ENCODE data around the gene TSTD1.
"Not testable (repeated sequence)": the region's sequence is repeated elsewhere in the genome, so short reads cannot be mapped to it uniquely, and the experiment has no call there.

Gene TSTD1

DNA sequence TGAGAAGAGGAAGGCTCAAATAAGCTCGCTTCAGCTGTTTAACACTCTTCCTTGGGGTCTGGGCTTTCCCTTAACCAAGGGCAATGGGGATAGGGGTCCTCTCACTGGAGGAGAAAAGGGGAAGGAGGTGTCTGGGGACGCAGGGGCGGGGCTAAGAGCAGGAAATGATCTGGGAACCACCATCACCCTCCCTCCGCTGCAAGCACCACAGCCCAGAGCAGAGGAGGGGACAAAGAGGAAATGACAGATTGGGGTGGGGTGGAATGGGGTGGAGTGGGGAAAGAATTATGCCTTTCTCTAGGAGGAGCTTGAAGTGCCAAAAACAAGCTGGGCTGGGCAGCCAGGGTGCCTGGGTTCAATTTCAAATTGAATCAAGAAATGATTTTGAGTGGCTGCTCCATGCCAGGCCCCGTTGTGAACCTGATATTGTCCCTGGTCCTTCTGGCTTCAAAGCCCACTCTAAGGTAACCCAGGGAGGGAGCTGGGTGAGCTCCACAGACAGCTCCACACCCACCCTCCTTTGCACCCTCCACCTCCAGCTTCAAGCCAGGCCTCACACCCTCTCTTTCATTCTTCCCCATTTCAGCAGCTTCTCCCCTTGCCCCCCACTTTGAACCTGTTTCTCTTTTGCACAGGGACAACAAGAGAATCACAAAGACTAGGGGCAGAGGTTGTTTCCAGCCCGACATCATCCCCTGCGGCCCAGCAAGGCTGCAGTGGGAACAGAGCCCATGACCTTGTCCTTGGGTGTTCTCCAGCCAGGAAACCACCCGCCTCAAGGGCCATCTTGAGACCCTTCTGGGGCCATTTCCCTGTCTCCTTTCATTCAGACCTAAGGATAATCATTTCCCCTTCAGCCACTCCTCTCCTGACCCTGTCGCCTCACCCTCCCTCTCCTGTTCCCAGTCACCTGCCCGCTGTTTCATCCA lies 29.8 kb upstream of the TSTD1 start:
- DNase-seq, result peak; percentile 93

DNA sequence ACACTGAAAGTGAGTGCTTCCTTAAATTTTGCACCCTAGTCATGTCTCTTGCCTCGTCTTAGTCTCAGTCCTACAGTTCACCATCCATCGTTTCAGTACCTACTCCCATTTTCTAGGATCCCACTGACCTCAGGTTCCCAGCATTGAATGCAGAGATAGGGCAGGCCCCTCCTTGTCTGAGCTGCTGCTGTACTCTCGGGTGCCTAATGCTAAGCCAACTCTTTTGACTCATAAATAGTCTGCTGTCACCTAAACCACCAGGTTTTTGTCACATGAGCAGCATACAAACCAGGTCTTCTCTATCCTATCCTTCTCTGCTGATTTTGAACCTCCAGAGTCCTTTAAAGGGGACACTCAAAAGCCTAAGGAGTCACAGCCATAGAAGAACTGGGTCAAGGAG lies 27.9 kb upstream of the TSTD1 start:
- no peak for DNase-seq

DNA sequence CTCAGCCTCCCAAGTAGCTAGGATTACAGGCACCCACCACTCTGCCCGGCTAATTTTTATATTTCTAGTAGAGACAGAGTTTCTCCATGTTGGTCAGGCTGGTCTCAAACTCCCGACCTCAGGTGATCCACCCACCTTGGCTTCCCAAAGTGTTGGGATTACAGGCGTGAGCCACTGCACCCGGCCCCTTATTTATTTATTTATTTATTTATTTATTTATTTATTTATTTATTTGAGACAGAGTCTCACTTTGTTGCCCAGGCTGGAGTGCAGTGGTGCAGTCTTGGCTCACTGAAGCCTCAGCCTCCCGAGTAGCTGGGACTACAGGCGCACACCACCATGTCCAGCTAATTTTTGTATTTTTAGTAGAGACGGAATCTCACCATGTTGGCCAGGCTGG lies 26.9 kb upstream of the TSTD1 start:
- DNase-seq, result not testable (repeated sequence)

DNA sequence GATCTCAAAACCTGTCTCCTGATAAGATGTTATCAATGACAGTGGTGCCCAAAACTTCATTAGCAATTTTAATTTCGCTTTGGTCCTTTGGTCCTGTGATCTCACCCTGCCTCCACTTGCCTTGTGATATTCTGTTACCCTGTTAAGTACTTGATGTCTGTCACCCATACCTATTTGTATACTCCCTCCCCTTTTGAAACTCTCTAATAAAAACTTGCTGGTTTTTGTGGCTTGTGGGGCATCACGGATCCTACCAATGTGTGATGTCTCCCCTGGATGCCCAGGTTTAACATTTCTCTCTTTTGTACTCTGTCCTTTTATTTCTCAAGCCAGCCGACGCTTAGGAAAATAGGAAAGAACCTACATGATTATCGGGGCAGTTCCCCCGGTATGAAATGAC lies 25.2 kb upstream of the TSTD1 start:
- DNase-seq, result not testable (repeated sequence)

DNA sequence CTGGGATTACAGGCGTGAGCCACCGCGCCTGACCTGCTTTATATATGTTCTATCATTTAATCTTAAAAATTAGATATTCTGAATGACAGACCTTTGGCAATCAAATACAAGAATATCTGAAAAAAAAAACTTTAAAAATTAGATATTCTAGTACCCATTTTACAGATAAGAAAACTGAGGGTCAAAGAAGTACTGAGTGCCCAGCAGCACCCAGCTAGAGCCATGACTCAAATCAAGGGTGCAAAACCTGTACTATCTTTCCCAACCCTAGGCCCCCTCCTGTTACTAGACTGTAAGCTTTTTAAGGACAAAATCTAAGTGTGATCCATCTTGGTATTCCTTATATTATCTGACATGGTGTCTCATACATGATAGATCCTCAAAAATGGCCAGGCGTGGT lies 22.7 kb upstream of the TSTD1 start:
- no peak for DNase-seq

DNA sequence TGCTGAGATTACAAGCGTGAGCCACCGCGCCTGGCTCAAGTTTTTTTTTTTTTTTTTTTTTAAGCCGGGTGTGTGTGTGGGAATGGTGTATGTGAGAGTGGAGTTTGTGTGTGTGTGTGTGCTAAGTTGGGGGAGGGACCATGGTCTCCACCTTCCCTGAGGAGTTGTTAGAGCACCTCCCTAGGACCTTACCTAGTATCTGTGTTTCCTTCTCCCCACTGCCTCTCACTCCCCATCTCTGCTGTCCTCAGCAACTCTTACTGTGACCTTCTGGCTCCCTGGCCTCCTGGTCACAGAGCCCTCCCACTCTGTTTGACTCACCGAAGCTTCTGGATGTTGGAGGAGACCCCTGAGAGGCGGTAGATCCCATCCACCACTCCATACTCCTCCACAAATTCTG lies 20.5 kb upstream of the TSTD1 start:
- no peak for DNase-seq

DNA sequence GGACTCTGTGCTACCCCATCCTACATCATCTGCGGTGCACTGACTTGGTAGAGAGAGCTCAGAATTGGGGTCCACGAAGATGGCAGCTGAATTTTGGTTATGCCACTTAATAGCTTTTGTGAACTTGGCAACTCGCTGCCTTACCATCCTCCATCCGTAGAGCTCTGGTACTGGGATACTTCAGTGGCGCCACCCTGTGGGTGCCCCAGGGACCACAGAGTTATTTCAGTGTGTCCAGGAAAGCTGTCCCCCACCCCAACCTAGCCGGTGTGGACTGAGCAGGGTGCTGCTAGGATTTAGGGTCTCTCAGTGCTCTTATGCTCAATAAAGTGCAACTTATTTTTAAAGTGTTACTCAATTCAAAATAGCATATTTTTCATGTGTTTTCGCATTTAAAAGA lies 16.0 kb upstream of the TSTD1 start:
- DNase-seq, result no peak

DNA sequence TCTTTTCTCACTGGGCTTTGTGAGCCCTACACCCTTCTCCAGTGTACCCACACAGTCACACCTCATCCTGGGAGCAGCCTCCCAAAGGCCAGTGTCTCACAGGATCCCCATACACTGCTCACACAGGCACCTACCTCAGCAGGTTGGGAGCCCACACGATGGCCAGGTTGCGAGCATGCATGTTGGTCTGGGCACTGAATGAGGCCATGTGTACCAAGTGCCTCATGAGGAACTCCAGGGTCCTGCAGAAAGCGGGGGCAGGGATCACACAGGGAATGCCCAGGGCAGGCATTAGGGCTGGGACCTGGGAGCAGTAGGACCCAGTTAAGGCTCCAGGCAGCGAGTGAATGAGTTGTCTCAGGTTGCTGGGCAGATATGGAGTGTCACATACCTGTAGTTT lies 15.5 kb upstream of the TSTD1 start:
- DNase-seq, result no peak

DNA sequence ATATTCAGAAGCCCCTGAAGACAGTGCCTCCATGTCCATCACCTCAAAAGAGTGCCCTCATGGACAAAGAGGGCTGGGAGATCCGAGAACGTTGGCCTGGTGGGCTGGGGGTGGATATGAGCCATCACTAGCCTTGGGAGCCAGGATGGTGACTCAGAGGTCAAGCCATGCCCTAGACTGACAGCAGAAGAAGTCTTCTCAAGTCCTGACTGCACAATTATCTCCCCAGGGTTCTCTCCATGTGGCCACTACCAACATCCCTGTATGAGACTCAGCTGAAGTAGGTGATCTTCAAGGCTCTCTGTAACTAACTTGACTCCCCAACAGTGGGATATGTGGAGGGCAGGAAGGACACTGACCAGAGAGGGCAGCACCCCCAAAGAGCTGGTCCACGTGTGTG lies 14.1 kb upstream of the TSTD1 start:
- no peak for DNase-seq

DNA sequence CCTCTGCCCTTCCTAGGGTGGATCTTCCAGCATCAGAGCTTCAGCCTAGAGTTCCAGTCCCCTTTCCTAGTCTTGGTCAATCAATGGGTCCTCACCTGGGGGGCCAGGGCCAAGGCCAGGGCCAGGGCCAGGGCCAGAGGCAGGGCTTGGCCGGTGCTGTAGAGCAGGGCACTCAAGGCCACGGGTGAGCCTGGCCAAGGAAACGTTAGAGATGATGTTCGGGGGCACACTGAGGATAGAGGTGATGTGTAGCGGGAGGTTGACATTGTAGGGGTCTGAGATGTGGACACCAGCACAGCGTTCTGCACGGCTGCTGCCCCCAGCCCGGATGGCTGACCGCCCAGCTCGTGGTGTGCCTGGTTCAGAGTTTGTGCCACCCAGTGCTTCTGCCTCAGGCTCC lies 12.5 kb upstream of the TSTD1 start:
- no peak for DNase-seq

DNA sequence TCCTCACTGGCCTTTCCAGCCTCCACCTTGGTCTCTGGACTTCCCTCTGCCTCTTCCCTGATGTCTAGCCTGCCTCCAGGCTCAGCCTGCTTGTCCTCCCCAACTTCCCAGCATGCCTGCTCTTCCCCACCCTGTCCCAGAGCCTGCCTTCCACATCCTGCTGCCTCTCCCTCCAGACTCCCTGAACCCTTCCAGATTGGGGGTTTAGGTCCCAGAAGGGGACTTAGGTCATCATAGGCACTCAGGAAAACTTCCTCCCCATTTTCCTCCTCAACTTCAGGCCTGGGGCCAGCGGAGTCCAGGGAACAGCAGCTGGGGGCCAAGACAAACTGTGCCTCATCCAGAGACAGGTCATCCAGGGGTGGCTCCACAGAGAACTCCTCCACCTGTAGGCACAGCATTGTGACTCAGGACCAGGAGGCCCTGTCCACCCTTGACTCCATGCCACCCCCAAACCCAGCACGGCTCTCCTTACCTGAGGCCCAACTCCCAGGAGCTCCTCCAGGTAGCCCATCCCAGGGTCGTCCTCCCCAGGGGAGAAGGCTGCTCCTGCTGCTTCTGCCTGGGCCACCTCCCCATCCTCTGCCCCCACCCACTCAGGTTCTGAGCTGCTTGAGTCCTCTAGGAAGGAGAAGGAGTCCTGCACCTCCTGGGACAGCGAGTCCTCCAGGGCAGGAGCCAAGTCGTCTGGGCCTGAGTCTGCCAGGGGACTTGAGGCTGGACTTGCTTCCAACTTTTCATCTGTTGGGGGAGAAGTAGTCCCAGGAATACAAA lies 10.4 kb upstream of the TSTD1 start:
- DNase-seq, result no peak

DNA sequence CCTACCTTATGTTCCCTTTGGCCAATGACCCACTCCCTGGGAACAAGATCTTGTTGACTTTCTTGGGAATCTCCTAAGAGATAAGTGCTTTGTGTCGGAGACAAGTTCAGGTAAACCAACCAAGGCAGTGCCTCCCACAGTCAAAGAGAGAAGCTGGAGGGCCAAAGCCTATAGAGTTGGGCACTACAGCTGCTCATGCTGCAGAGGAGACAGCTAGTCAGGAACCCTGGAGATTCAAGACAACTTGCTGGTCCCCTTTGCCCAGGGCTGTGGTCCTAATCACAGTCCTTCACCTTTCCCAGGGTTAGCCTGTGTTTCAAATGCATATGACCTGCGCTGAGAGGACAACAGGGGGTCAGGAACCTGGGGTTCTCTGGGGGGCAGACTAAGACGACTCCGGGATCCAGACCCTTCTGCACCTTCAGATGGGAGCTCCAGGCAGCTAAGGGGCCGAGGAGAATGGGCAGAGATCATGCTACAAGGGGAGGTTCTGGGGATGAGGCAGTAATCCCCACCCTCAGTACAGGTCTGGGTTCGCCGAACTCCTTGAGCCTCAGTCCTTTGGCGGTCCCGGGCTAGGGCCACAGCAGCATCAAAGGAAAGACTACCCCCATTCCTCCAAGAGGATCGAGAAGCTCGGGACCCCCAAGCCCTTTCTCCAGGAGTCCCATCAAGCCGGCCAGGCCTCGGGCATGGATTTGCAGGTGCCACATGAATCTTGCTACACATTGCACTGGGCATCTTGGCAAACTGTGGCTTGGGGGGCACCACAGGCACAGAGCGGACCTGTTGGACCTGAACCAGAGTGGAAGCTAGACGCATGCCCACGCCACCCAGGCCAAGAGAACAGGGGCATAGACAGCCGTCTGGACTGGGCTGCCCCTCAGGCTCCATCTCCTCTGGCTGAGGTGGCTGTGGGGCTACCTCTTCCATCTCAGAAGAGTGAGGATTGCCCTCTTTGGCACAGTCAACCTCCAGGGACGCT lies 9.0 kb upstream of the TSTD1 start:
- DNase-seq, result no peak

DNA sequence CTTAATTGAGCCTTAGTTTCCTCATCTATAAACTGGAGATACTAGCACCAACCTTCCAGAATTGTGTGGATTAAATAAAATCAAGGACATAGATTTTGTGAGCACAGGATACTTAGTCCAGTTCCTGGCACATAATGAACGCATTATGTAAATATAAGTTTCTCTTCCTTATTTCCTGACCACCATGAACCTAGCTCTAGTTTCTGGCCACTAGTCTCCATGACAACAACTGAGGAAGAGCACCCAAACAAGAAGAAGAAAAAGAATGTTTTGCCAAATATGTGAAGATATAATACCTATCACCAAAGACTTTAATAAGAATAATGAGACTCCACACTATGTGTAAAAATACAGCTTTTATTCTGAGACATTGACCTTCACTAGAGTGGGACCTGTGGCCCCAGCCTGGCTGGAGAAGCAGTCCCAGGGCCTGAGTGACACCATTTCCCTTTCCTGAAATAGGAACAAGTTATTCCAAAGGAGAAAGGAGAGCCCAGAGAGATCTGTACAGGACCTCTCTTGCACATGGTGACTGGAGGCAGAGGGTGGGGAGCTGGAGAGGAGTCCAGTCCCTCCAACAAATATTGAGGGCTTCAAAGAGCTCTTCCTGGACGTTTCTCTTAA lies 8.0 kb upstream of the TSTD1 start:
- DNase-seq, result no peak

DNA sequence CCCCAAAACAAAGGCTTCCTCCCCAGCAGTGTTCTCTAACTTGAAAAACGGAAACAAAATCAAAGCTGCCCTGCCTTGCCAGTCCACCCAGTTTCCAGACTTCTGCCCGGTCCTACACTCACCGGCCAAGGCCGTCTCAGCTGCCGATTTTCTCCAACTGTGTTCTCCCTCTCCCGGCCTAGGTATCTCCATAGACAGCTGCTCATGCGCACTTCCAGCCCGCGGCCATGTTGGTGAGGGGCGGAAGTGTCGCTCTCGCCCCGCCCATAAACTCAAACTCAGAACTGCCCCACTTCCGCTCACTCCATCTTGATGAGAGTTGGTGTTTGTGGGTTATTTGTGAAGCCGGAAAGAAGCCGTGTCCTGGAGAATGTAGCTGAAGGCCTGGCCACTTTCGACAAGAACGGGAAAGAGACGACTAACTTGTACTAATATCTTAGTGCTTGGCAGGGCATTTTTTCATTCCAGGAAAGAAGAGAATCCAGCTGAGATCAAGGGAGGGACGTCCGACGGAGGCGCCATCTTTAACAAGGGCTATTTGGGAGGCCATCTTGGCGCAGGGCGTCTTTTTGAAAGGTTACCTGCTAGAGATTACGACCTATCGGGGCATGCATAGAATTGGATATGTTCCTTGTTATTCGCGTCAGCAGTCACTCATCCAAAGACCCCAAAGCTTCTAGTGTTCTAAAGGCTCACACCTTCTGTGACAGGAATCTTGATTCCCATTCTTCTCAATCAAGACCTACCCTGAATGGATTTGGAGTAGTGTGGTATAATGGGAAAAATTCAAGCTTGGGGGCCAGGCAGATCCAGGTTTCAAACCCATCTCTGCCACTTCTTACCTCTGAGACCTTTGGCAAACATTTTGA lies 7.2 kb upstream of the TSTD1 start, which contains the start of gene USF1:
Gene USF1, minus strand, starts transcription at position 242 of the 869 bp plus-strand sequence. CDS start 2,702 bp downstream, outside the sequence.
- DNase-seq, result peak; percentile 92

DNA sequence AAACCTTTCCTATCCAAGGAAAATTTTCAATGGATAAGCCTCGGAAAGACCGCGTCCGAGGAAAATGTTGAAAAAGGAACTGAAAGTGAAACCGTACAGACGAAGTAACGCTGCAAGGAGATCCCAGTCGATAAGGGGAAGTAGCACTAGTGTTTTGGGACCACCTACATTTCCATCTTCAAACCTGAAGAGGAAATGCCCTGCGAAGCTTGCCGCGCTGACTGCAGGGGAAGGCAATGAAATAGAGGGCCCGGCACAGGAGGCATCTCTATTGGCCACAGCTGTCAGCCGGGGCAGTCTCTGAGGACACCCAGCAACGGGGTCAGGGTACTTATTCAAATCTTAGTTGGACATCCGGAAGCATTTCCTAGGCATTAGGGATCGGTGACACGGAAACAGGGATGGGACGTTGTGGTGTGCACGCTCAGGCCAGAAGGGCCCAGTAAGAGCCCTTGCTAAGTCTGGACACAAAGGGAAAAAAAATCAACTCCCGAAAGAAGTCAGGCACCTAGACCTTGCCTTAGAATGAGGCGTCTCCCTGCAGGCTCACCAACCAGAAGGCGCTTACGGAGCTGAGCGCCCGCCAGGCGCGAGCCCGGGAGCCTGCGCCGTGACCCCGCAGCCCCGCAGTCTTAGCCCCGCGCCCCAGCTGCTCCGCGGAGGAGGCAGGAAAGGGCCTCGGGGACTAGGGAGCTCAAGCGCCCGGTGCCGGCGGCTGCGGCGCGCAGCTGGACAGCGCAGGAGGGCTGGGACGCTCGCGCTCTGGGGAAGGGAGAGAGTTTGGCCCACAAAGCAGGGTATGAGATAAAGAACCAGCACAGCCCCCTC lies 6.4 kb upstream of the TSTD1 start:
- peak; percentile 80 for DNase-seq

DNA sequence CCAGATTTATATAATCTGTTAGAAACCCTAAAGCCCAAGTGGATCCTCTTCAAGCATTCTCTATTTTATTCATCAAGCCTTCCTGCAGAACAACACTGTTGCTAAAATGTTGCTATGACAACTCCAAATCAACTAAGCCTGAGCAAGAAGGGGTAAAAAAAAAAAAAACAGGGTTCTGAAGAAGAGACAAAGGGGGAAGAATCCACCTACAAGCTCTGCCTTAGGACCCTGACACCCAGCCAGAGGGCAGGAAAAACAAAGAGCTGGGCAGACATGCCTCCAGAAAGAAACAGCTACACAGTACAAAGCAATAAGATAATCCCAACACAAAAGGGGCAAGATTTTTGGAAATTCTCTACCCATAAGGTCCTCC lies 5.8 kb upstream of the TSTD1 start:
- no peak for DNase-seq

DNA sequence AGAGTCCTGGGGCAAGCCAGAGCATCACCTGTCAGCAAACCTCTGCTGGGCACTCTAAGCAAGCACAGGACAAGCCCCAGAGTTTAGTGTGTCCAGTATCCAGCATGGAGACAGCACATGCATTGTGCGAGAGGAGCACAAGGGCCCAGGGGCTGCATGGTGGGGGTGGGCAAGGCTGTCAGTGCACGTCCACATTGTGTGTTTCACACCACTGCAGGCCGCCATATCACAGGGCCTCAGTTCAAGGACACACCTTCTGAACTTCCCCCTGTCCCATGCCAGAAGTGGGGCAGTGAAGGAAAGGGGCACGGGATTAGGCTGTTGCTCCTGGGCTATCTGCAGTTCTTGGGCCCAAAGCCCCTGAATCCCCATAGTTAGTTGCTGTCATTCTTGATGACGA lies 782 bp upstream of the TSTD1 start:
- DNase-seq, result no peak

DNA sequence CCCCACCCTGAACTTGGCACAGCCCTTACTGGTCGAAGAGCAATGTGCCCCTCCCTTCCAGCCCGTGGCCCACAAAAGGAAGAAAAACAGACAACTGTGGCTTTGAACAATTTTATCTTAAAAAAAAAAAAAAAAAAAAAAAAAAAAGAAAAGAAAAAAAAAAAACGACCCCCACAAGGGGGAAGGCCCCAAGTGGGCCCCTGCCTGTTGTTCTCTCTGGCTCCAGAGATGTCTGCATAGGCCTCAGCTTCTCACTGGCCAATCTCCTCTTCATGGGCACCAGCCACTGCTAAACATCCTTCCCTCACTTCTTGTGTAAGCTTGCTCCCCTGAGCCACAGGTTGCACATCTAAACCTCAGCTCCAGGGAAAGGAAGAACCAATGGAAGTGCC lies 386 bp upstream of the TSTD1 start:
- DNase-seq, result no peak

DNA sequence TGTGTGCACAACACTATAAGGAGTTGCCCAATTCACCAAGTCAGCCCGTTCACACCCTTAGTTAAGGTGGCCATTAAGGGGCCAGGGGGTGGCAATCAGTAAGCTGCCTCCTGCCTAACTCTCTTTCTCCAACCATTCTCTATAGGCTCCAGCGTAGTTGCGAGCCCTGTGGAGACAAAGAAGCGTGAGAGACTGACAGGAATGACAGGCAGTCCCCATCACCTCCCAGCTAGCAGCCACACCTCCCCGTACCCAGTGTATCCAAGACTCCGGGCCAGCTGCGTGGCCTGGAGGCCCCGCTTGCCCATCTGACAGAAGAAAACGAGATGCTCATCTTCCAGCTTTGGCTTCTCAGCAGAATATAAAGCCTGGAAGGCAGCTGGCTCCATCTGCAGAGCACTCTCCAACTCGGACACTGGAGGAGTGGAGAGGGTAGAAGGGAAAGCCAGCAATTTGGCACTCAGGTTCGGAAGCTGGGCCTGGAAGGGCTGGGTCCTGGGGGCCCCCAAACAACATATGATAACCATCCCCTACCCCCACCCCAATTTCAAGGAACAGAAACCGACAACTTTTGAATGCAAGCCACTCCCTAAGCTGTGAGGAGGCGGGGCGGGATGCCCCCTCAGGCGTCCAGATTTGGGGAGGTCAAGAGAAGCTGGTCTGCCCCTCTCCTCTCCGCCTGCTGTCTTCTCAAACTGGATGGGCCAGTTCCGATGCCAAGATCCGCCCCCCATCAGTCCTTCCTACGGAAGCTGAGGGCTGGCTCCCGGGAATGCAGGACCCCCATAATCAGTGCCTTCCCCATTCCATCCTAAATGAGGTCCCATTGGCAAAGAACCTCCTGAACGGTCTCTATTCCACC lies 872 bp downstream of the TSTD1 start:
- no peak for DNase-seq

Data from GDM1 (cell line).